ENCODE results near the gene CPXM2.

Gene CPXM2

DNA sequence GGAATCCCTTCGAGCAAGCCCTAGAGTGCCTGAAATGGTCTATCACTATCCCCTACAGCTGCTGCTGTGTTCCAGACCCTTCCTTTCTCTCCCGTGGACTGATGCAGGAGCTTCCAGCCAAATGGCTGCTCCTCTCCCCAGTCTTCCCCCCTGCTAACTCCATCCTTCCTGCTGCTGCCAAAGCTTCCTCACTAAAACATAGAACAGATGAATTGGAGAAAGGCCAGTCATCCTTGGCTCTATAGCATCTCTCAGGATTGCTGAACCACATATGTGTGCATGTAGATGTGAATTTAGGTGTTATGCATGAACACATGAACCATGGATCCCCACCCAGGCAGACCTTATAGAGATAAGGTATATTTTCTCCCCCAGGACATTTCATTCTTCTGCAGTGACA, 164.8 kb downstream of the CPXM2 start:
- DNase-seq = no peak

DNA sequence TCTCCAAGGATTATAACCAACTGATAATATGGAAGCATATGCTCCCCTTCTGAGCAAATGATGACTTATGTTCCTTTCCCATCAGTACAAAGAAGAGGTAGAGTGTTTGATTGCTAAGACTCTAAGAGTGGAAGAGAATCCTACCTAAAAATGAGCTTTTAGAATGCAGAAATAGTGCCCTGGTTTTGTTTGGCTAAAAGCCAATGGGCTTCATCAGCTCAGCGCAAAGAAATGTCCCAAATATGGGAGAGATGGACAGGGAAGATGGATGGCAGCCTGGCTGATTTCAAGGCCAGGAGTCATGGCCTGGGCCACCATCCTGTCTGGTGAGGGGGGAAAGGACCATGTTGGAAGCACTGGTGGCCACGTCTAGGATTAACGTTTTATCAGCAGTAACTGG, 165.2 kb downstream of the CPXM2 start:
- DNase-seq = no peak

GRCh38 chr10:123724747-123725146, 166.9 kb downstream of the CPXM2 start:
- DNase-seq = no peak

DNA sequence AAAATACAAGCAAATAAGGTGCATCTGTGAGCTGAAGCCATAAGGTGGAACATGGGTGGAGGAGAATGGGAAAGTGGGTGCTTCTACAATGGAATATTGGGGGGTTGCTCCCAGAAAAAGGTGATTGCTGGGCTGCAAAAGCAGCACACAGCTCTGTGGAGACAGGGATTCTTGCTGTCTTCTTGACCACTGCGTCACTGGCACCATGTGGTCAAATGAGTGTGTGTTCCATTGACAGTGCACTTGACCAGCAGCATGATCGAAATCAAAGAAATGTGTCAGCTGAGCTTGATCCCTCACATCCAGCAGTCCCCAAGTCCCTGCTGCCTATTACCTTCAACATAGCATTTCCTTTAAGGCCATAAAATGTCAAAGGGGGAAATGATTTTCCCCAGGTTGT, 169.3 kb downstream of the CPXM2 start:
- no peak for DNase-seq

- no peak for DNase-seq
These were observed 170.1 kb downstream of the CPXM2 start for GRCh38 chr10:123721441-123722049.

DNA sequence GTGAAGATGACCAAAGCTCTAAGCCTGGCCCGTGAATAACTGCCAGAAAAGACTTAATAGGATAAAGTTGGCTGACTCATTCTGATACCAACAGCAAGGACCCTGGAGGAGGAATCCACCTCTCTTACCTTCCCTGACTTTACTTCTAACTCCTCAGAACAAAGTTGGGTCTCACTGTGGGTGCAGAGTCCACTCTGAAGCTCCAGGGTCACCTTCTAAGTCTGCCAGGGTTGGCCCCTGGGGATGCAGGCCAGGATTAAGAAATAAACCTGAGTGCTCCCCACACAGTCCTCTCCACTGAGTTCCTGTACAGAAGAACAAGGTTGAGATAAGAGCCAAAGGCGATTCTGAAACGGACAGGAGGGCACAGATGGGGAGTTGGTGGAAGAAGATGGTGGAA, 171.1 kb downstream of the CPXM2 start:
- no peak for DNase-seq

GRCh38 chr10:123718544-123719060, 173.0 kb downstream of the CPXM2 start:
- DNase-seq = no peak

DNA sequence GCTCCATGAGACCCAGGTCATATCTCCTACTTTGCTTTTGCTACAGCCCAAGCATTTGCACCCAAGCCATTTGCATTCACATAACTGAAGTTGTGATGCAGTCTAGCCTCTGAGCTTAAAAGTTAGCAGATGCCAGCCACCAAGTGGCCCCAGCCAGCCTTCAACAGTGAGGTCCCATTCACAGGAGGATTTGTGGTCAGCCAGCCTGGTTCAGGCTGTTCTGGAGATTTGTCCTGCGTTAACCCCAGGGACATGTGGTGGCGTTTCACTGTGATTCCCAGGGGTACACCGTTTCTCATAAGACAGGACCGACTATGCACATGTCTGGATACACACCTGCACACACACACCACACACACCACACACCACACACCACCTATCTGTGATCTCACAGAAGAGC, 174.3 kb downstream of the CPXM2 start:
- no peak for DNase-seq

- DNase-seq = no peak
These were observed 176.1 kb downstream of the CPXM2 start for GRCh38 chr10:123715546-123715945.

DNA sequence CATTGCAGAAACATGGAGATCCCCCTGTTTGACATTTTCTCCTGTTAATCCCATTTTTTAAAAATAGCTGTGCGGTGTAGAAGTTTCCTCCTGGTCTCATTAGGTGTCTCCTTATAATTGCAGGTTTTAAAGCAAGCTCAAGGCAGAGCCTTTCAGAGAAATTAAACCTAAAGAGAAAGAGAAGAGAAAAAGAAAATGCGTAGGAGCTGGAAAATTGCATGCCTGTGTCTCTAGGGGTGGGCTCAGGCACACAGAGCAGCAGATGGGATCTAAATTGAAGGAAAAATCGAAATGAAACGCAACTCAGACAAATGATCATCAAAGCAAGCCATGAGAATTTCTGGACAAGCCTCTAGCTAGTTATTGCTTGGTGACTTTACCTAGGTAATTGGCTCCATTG, 185.4 kb downstream of the CPXM2 start:
- no peak for DNase-seq

DNA sequence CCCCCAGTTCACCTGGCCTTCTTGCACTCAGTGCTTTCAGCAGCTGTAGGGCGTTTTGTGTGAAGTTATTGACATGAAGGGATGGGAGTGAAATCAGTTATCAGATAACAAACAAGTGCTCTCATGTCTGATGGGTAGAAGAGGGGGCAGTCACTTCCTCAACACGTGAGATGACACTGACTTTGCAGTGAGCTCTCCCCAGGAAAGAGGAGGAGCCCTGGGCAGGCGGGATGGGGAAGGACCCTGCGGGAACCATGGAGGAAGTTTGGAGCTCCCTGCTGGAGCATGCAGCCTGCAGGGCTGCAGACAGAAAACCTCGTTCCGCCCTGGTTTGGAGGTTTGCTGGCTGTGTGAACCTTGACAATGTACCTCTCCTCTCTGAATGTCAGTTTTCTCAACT, 186.8 kb downstream of the CPXM2 start:
- no peak for DNase-seq

DNA sequence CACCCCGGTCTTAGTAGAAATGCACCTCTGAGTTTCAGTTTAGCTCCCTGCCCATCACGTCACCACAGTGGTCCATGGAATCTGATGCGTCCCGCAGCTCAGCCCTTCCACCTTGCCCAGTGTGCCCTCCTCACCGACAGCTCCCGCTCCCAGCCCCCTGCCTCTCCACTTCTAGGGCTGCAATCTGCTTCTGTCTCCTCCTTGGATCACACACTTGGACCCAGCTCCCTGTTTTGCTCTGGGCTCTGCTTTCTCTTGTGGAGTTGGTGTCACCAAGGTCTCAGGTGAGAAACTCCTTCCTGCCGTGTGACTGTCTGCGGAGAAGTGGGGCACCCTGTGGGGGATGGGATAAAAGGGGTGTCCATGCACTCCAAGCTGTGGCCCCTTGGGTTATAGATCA, 187.5 kb downstream of the CPXM2 start:
- DNase-seq = no peak

- no peak for DNase-seq
These were observed 188.3 kb downstream of the CPXM2 start for GRCh38 chr10:123703195-123703790.

Data from SIG-M5 (cell line).